Measurements from ENCODE around the gene PAX8.
"Not testable (repeated sequence)": the region's sequence is repeated elsewhere in the genome, so short reads cannot be mapped to it uniquely, and the experiment has no call there.

Gene PAX8

GRCh38 chr2:113288674-113289149, 10.0 kb upstream of the PAX8 start:
- DNase-seq = not testable (repeated sequence)

GRCh38 chr2:113288117-113288673, 9.5 kb upstream of the PAX8 start:
- not testable (repeated sequence) for DNase-seq

- DNase-seq = no peak
These were observed 7.1 kb upstream of the PAX8 start for GRCh38 chr2:113285816-113286215.

GRCh38 chr2:113284999-113285398, 6.3 kb upstream of the PAX8 start:
- peak; percentile 55 for DNase-seq

GRCh38 chr2:113284476-113284875, 5.8 kb upstream of the PAX8 start:
- no peak for DNase-seq

- DNase-seq = peak; percentile 97
These were observed 5.1 kb upstream of the PAX8 start for GRCh38 chr2:113283704-113284284.

GRCh38 chr2:113282747-113283533, 4.2 kb upstream of the PAX8 start:
- peak; percentile 95 for DNase-seq

GRCh38 chr2:113281910-113282746, 3.4 kb upstream of the PAX8 start:
- DNase-seq = peak; percentile 79

- no peak for DNase-seq
These were observed 514 bp downstream of the PAX8 start for GRCh38 chr2:113278073-113278741.

GRCh38 chr2:113277474-113278072, 1.1 kb downstream of the PAX8 start:
- no peak for DNase-seq

- no peak for DNase-seq
These were observed 1.8 kb downstream of the PAX8 start for GRCh38 chr2:113276761-113277425.

- DNase-seq = no peak
These were observed 2.4 kb downstream of the PAX8 start for GRCh38 chr2:113276216-113276760.

GRCh38 chr2:113275556-113276215, 3.0 kb downstream of the PAX8 start:
- DNase-seq = no peak

GRCh38 chr2:113274432-113274831, 4.3 kb downstream of the PAX8 start:
- no peak for DNase-seq

- no peak for DNase-seq
These were observed 4.7 kb downstream of the PAX8 start for GRCh38 chr2:113273981-113274380.

GRCh38 chr2:113273027-113273551, 5.6 kb downstream of the PAX8 start:
- peak; percentile 73 for DNase-seq

GRCh38 chr2:113272477-113272876, 6.2 kb downstream of the PAX8 start:
- no peak for DNase-seq

- DNase-seq = no peak
These were observed 9.9 kb downstream of the PAX8 start for GRCh38 chr2:113268621-113269360.

GRCh38 chr2:113266431-113266830, 12.3 kb downstream of the PAX8 start:
- no peak for DNase-seq

All from kidney glomerular epithelial cell (primary cell).